ENCODE measurements around the gene DUSP28. TPM values are rescaled to one million over a fixed set of nuclear protein-coding genes. Genes with fewer than 3 reads are reported as not detected.
A peak's percentile ranks its signal among the peaks of the same experiment; 100 is the strongest.

DUSP28 gene
- total and polyA plus RNA-seq, 2 of the 13 experiments (the other 11 are each of a cell fraction or from before 2014, with no cell fraction given): 5.2 to 8.6 TPM

- TF ChIP-seq THAP7 (CRISPR knock-in tag; IDR thresholded peaks at IDR 0.05): peak; percentile 71
- TF ChIP-seq ZNF687 (CRISPR knock-in tag; IDR thresholded peaks at IDR 0.05): peak; percentile 81
- TF ChIP-seq U2AF2 (IDR thresholded peaks at IDR 0.05; ENCODE audit: low read depth, low read length): 0 out of 2 replicates have a peak, but pooled peaks have one; percentile 40
- TF ChIP-seq IRF2 (CRISPR knock-in tag; IDR thresholded peaks at IDR 0.05): peak; percentile 86
- peak; percentile 72; the same call in 1 of the 2 replicates for TF ChIP-seq NCOA2 (CRISPR knock-in tag; IDR thresholded peaks at IDR 0.05)
- peak; percentile 45 for TF ChIP-seq PHF8 (CRISPR knock-in tag; IDR thresholded peaks at IDR 0.05)
- peak; percentile 23; the same call in 1 of the 2 replicates for TF ChIP-seq ZNF34 (CRISPR knock-in tag; IDR thresholded peaks at IDR 0.05; ENCODE audit: borderline replicate concordance)
- TF ChIP-seq STAT6 (CRISPR knock-in tag; IDR thresholded peaks at IDR 0.05; ENCODE audit: borderline replicate concordance): 0 out of 2 replicates have a peak, but pooled peaks have one; percentile 15
- TF ChIP-seq ZFP1 (CRISPR knock-in tag; IDR thresholded peaks at IDR 0.05): peak; percentile 60; the same call in 1 of the 2 replicates
- peak; percentile 99; the same call in 1 of the 2 replicates for TF ChIP-seq NFIB (CRISPR knock-in tag; IDR thresholded peaks at IDR 0.05; ENCODE audit: borderline replicate concordance)
- no peak; the same call in 1 of the 2 replicates for TF ChIP-seq ZNF691 (CRISPR knock-in tag; IDR thresholded peaks at IDR 0.05; ENCODE audit: borderline replicate concordance, low read depth)
- TF ChIP-seq LCORL (IDR thresholded peaks at IDR 0.05): peak; percentile 91
- peak; percentile 58; the same call in 1 of the 2 replicates for TF ChIP-seq LCORL (CRISPR knock-in tag; IDR thresholded peaks at IDR 0.05)
- no peak for TF ChIP-seq SCMH1 (CRISPR knock-in tag; IDR thresholded peaks at IDR 0.05; ENCODE audit: borderline replicate concordance)
- no peak for TF ChIP-seq ZNF775 (CRISPR knock-in tag; IDR thresholded peaks at IDR 0.05; ENCODE audit: borderline replicate concordance)
- no peak for TF ChIP-seq RBAK (CRISPR knock-in tag; IDR thresholded peaks at IDR 0.05)
- peak; percentile 51 to 69; a peak in 2 of 4 replicates for TF ChIP-seq EP300 (IDR thresholded peaks at IDR 0.05; ENCODE audit: low read depth in 2 of 2, low read length in 2 of 2)
- peak; percentile 29; the same call in 1 of the 2 replicates for TF ChIP-seq EP300 (CRISPR knock-in tag; IDR thresholded peaks at IDR 0.05; ENCODE audit: borderline replicate concordance)
- TF ChIP-seq DRAP1 (CRISPR knock-in tag; IDR thresholded peaks at IDR 0.05): peak; percentile 68; the same call in 1 of the 2 replicates
- peak; percentile 62; the same call in 1 of the 2 replicates for TF ChIP-seq KDM3A (CRISPR knock-in tag; IDR thresholded peaks at IDR 0.05; ENCODE audit: low read depth)
- peak; percentile 73; the same call in 1 of the 2 replicates for TF ChIP-seq CCDC6 (CRISPR knock-in tag; IDR thresholded peaks at IDR 0.05)
Measured at GRCh38 chr2:240604291-240604938, 44.3 kb downstream of the DUSP28 start (continued).
